ENCODE data around the gene POLR2M. TPM values are rescaled to one million over a fixed set of nuclear protein-coding genes. Genes with fewer than 3 reads are reported as not detected.
A peak's percentile ranks its signal among the peaks of the same experiment; 100 is the strongest.

POLR2M gene
- total RNA-seq, 1 experiment from 2014 or later = 581 TPM

DNA sequence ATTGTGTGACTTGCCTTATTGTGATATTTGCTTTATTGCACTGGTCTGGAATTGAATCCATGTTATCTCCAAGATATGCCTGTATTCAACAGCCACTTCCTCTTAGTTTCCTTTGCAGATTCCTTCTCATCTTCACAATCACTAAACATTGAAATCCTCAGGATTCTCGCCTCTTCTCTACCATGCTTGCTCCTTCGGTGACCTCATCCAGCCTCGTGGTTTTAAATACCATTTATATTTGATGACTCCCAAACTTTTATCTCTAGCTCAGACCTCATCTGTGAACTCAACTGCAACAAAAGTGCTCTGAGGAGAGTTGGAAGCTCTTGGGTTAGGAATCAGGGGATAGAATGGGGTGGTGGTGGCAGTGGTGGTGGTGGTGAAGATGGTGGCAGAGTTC is 19.9 kb downstream of the POLR2M start:
- no peak overlapping the region for H3K4me3 ChIP-seq
- peaks cover 6% of the 10 kb centered on the region for H3K9me3 ChIP-seq
- H3K27me3 ChIP-seq = no peaks in the 10 kb centered on the region
- peaks cover 4% of the 10 kb centered on the region; the same call in 1 of the 2 replicates for H3K36me3 ChIP-seq
- no peak for DNase-seq

DNA sequence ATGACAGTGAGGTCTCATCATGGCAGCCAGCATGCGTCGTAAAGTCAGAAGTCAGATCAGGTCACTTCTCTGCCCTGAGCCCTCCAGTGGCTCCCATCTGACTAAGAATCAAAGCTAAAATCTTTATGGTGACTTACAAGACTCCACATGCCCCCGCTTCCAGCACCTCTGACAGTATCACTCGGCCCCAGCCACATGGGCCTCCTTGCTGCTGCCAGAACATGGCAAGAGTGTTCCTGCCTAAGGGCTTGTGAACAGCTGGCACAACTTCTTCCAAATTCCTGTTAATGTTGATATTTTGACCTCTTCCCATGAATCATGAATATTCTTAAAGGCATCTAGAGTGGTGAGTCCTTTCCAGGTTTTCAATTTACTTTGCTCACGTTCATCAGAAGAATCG is 20.5 kb downstream of the POLR2M start:
- H3K9me3 ChIP-seq = peaks cover 6% of the 10 kb centered on the region
- H3K4me3 ChIP-seq = no peak overlapping the region
- peaks cover 4% of the 10 kb centered on the region; the same call in 1 of the 2 replicates for H3K36me3 ChIP-seq
- no peaks in the 10 kb centered on the region for H3K27me3 ChIP-seq
- peak; percentile 58 for DNase-seq

DNA sequence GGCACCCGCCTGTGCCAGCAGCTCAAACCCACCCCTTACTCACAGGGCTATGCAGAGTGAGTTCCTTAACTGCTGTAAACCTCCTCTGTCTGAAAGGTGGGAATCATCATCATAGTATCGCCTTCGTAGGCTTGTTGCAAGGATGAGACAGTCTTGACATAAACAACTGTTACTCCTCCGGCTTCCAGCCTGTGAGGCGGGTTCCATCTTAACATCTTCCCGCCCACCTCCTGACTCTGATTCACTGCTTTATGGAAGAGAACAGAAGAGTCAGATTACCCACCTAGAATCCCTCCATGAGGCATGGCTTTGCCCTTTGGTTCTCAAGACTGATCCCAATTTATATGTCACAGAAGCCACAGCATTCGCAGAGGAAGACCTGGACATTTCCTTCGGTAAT is 21.9 kb downstream of the POLR2M start:
- Histone ChIP-seq H3K9me3 (peaks cover 6% of the 10 kb centered on the region), H3K4me3 (no peak overlapping the region), H3K27me3 (no peaks in the 10 kb centered on the region), H3K36me3 (peaks cover 4% of the 10 kb centered on the region; the same call in 1 of the 2 replicates)
- DNase-seq = no peak

DNA sequence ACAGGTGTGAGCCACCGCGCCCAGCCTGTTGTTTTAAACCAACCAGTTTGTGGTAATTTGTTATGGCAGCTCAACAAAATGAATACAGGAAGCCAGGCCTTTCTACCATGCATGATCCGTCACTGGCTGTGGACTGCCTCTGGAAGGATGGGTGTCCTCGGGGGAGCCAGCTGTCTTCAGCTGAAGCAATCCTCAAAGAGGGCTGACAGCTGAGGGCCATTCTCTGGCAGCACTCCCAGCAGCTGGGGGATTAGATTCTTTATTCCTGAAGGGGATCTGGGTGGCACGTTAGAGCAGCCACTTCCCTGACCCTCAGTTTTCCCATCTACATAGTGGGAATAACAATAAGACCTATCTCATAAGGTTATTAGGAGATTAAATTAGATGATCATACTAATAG is 24.4 kb downstream of the POLR2M start:
- Histone ChIP-seq H3K9me3 (no peaks in the 10 kb centered on the region), H3K27me3 (no peaks in the 10 kb centered on the region), H3K36me3 (no peaks in the 10 kb centered on the region), H3K4me3 (no peak overlapping the region)
- DNase-seq = no peak

DNA sequence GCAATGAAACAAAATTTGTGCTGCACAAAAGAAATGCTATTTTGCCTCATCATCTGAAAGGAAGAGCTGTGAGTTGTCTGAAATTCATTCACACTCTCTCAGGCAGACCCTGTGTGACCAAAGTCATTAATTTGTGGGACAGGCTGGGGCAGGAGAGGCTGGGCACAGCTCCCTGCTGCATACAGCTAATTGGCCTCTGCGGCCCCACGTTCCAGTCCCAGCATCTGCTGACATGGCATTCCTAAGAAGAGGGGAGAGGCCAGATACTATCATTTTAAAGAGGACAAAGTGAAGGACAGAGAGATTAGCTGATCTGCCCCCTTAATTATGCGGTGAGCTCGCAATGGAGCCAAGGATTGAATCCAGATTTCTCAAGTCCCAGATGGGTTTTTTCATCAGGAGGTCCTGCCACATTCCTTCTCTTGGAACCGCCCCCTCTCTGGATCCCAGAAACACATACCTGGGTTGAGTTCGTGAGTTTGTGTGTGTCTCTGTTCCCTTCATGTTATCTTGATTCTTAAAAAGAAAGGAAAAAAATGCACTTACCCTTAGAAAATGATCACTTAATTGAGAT is 25.1 kb downstream of the POLR2M start:
- H3K9me3 ChIP-seq = no peaks in the 10 kb centered on the region
- no peak for DNase-seq
- H3K36me3 ChIP-seq = no peaks in the 10 kb centered on the region
- H3K4me3 ChIP-seq = no peak overlapping the region
- no peaks in the 10 kb centered on the region for H3K27me3 ChIP-seq

DNA sequence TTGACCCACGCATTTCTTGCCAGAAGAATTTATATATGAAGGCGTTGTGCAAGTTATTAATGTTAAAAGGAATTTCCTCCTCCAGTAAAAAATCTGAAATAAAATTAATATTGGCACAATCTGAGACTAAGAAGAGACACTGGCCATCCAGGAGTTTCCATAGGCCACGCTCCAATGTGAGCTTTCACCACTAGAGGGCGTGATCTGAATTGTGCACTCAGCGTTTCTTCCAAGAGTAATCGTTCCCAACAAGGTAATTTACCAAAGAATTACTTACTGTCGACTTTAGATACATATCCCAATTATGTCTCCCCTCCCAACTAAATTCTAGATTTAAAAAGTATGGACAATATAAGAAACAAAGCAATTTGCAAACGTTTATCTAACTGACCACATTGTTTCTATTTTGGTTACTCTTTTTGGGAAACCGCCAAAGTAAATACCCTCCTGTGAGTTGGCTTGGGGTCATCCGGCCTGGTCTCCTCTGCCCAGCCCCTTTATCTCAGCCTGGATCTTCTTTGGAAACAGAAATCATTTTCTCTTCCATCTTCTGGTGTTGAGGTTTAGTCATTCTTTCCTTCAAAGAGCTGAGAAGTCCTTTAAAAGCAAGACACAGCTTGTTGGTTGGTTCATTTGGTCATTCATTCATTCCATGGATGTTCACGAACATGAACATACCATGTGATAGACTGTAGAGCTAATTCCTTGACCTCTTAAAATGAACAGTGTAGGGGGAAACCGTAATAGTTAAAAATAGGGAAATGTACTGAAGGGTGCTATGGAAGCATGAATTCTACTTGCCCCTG is 26.2 kb downstream of the POLR2M start:
- H3K36me3 ChIP-seq = no peaks in the 10 kb centered on the region
- H3K9me3 ChIP-seq = no peaks in the 10 kb centered on the region; the same call in 1 of the 2 replicates
- peak; percentile 44 for DNase-seq
- no peaks in the 10 kb centered on the region for H3K27me3 ChIP-seq
- H3K4me3 ChIP-seq = no peak overlapping the region

DNA sequence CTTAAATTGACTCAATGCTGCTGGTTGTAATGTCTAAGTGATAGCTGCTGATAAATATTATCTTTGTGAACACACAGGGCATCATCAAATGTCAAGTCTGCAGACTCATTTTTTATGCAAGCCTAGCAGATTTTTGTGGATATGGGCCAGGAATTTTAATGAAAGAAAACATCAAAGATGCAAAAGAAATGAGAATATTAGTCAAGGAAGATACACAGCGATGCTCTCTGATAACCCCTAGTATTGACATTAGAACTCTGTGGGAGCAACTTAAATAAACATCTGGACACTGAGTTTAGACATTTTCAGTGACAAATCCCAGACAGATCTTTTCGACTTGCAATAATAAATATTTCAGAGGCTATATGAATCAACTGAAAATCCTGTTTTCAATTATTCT is 28.3 kb downstream of the POLR2M start:
- Histone ChIP-seq H3K36me3 (no peaks in the 10 kb centered on the region), H3K4me3 (no peak overlapping the region), H3K27me3 (no peaks in the 10 kb centered on the region), H3K9me3 (no peaks in the 10 kb centered on the region; the same call in 1 of the 2 replicates)
- DNase-seq = no peak

DNA sequence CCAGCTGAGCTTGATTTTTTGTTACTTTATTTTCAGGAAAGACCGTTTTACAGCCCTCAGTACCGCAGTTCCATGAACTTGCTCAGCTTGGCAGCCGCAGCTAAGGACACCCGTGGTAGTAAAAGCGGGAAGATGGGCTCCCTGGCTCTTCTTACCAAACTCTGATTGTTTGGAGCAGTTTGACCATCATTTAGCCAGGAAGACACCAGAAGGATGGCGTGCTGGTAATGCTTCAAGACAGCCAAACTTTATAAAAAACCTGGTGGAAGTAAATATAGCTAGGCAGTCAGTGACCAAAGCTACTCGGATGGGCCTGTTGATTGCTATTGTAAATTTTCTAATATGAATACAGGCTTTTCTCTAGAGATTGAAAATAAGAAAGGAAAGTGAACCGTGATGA is 28.9 kb downstream of the POLR2M start:
- no peak overlapping the region for H3K4me3 ChIP-seq

DNA sequence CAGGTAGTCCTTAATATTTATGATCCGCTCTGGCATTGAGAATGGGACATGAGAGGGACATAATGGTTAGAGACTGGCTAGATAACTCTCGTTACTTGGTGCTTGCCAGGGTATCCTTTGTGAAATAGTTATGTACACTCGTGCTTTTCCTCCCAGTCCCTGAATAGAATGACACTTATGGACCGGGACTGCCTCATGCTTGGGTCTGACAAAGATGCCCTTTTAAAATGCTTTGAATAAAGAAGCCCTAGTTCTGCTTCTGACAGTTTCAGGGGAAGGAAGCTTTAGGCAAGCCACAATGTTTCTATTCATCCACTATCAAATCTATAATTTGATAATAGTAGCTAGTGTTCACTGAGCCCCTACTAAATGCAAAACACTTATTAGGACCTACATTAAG is 29.4 kb downstream of the POLR2M start:
- Histone ChIP-seq H3K36me3 (no peaks in the 10 kb centered on the region), H3K9me3 (no peaks in the 10 kb centered on the region; the same call in 1 of the 2 replicates), H3K27me3 (no peaks in the 10 kb centered on the region), H3K4me3 (no peak overlapping the region)
- no peak for DNase-seq

More for the DNA sequence above, 28.9 kb downstream of the POLR2M start:
- no peaks in the 10 kb centered on the region; the same call in 1 of the 2 replicates for H3K9me3 ChIP-seq
- H3K36me3 ChIP-seq = no peaks in the 10 kb centered on the region
- no peaks in the 10 kb centered on the region for H3K27me3 ChIP-seq
- DNase-seq = no peak

DNA sequence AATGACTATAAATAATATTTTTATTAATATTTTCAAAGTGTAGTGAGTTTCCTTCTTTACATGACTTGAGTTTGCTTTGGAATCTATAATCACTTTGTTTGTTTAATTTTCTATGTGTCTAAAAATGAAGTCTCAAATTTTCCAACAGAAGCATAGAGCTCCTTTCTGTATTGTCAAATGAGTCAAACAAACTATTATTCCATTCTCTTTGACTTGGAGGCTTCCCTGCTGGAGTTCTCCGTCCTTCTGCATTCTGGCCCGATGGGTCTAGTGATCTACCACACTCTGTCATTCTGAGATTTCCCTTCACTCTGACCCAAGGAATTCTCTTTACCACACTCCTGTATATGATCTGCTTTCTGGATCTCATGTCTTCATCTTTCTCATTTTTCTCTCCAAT is 30.1 kb downstream of the POLR2M start:
- Histone ChIP-seq H3K27me3 (no peaks in the 10 kb centered on the region), H3K9me3 (no peaks in the 10 kb centered on the region; the same call in 1 of the 2 replicates), H3K36me3 (no peaks in the 10 kb centered on the region), H3K4me3 (no peak overlapping the region)
- DNase-seq = no peak

DNA sequence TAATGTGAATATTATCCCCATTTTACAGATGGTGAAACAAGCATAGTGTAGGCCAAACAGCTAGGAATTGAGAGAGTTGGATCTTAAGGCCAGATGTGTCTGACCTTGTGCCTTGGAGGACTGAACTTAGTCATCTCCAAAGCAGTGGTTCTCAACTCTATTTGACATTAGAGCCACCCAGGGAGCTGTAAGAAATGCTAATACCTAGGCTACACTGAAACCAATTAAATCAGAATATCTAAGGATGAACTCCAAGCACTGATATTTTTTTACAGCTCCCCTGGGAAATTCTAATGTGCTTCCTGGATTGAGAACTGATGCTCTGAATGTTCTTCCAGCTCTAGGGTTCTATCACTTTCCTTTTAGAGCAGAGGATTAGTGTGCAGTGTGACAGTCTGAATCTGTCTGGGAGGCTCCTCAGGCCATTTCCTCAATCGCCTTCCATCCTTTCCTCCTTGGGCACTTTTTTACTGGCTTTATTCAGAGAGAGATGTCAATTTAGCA is 32.3 kb downstream of the POLR2M start:
- no peaks in the 10 kb centered on the region for H3K27me3 ChIP-seq
- H3K4me3 ChIP-seq = no peak overlapping the region
- H3K9me3 ChIP-seq = no peaks in the 10 kb centered on the region; the same call in 1 of the 2 replicates
- DNase-seq = no peak
- no peaks in the 10 kb centered on the region for H3K36me3 ChIP-seq

DNA sequence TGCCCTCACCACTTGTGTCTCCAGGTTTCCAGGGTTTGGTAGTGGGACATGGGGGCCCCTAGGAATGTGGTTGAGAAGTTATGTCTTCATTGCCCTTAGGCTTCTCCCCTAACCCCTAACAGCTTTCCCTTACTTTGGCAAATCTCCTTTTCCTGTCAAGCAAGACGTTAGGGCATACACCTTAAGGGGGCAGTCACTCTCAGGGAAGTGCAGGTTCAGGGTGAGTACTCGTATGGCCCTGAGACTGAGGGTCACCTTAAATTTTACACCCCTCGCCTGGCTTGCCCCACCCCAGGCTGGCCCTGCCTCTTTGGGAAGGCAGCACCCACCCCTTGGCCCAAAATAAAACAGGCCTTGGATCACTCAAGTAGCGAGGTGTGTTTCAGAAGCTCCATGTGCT is 33.5 kb downstream of the POLR2M start:
- DNase-seq = no peak
- no peaks in the 10 kb centered on the region; the same call in 1 of the 2 replicates for H3K9me3 ChIP-seq
- no peak overlapping the region for H3K4me3 ChIP-seq
- no peaks in the 10 kb centered on the region for H3K36me3 ChIP-seq
- no peaks in the 10 kb centered on the region for H3K27me3 ChIP-seq

DNA sequence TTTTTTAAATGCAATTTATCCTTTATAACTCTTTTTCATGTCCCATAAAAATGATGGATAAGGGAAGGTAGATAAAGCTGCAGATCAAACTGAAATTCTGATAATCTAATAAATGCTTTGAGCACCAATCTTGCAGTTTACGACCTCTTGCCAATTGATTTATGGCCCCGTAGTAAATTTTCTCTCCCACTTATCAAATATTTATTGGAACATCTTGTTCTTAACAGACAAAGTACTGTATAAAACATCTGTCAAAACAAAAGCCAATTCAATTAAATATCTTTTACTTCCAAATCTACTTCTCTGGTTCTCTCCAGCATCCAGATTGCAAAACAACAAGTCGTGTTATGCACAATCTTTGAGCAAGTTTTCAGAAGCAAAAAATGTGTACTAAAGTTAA is 34.6 kb downstream of the POLR2M start:
- Histone ChIP-seq H3K36me3 (no peaks in the 10 kb centered on the region), H3K27me3 (no peaks in the 10 kb centered on the region), H3K9me3 (no peaks in the 10 kb centered on the region; the same call in 1 of the 2 replicates), H3K4me3 (no peak overlapping the region)
- DNase-seq = no peak

DNA sequence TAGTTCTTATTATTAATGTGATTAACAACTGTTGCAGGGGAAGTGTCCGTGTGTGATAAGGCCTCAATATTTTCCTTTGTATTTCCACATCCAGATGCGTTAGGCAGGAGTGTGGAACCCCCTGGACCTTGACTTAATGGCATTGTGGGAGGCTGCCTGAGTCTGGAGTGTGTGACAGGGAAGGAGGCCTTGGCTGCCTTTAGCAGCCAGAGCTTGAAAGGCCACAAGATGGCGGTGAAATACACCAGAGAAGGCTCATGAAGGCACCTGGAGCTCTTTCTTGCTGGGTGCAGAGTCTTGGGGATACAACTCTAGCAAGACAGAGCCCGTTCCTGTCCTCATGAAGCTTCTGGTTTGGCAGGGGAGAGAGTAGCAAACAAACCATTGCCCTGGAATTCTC is 36.9 kb downstream of the POLR2M start:
- H3K27me3 ChIP-seq = no peaks in the 10 kb centered on the region
- no peak overlapping the region for H3K4me3 ChIP-seq
- no peaks in the 10 kb centered on the region for H3K9me3 ChIP-seq
- DNase-seq = no peak
- H3K36me3 ChIP-seq = no peaks in the 10 kb centered on the region

DNA sequence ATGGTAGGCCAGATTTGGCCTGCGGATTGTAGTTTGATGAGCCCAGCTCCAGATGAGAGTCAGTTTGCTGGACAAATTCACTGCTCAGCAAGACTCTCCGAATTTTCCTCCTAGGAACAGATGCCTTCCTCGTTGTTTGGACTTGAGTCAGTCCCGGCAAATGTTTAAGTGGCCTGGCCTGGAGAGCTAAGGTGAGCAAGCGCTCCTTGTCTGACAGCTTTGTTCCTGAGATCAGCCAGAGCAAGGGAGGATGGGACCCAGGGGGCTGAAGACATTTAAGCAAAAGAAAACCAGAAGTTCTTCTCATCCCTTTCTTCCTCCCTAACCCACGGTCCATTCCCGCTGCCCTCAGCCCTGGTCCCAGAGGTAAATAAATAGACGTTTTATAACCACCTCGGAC is 40.3 kb downstream of the POLR2M start:
- Histone ChIP-seq H3K9me3 (no peaks in the 10 kb centered on the region), H3K36me3 (no peaks in the 10 kb centered on the region), H3K27me3 (no peaks in the 10 kb centered on the region; the same call in 1 of the 2 replicates), H3K4me3 (no peak overlapping the region)
- no peak for DNase-seq

DNA sequence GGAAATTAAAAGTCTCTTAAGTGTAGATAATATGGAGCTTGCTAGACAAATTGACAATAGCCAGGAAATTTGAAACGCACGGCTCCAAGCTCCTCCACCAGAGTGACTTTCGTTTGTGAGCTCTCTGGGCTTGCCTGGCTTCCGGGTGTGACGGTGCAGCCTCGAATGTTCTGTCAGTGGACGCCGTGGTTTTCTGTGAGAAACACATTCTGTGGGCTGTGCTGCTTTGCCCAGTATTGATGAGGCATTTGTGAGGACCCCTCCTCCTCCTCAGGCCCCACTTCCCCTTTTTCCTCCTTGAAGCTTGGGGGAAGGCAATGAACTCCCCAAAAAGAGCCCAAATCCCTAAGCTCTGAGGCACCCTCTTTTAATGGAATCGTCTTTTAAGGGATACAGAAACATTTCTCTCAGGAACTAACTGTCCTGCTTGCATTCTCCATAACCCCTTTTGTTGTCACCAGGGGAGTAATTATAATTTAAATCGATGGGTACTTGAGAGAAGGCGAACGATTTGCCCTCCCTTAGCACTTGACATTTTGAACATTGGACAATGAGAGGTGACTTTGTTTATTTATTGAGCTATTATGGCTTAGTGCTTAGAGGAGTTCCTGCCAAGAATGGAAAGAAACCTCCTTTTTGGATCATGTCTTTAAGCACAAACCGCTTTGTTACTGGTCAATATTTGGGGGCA is 40.8 kb downstream of the POLR2M start:
- Histone ChIP-seq H3K36me3 (no peaks in the 10 kb centered on the region), H3K4me3 (no peak overlapping the region)

DNA sequence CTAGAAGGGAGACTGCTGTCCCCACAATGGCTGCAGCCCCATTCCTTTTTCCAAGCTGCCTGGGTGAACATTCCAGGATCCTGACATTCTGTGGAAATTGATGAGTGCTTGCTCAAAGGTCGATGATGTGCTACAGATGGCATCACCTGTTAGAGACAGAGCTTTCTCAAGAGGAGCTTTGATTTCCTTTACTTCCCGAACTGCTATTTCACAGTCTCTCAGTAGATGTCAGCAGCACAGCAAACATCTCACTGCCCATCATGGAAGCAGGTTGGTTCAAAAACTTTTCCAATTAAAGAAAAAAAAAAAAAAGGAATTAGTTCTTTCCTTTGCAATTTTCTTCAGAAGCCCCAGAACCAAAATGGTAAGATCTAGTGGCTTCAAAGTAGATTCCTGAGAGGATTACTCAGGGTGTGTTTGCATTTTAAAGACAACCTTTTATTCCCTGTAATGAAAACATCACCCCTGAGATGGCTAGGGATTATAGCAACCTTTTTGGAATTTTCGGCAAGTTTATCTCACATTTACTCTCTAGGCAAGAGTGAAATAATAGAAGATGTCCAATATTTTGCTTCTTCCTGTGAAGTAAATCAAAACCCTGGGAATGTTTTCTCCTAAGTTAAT is 44.8 kb downstream of the POLR2M start:
- Histone ChIP-seq H3K36me3 (no peaks in the 10 kb centered on the region), H3K27me3 (no peaks in the 10 kb centered on the region; the same call in 1 of the 2 replicates), H3K9me3 (no peaks in the 10 kb centered on the region), H3K4me3 (no peak overlapping the region)
- DNase-seq = no peak

More for the DNA sequence above, 40.8 kb downstream of the POLR2M start:
- Histone ChIP-seq H3K27me3 (no peaks in the 10 kb centered on the region; the same call in 1 of the 2 replicates), H3K9me3 (no peaks in the 10 kb centered on the region)
- no peak for DNase-seq

All from MG63 (cell line).